Adrenal gland (tissue), 12 donors: ENCODE results near the gene B4GAT1. TPM values are rescaled to one million over a fixed set of nuclear protein-coding genes. Genes with fewer than 3 reads are reported as not detected.

Source experiments
- DNase-seq, 7 donors: peaks; one replicate each; pipeline ENCODE4 v3.0.0-alpha.2; 2019 to 2020
- H3K27ac ChIP-seq, 5 donors: fragments of 200-600 bp; sonication (generic) in 4 of 5; 1 replicate in 3 of 5; 2 replicates in 2 of 5; pipeline versions ENCODE4 v1.5.1 to v1.8.0; 2016 to 2020; ENCODE audit warnings: mild to moderate bottlenecking in 1 of 5
- H3K27me3 ChIP-seq: fragments of 200-600 bp; 2 replicates; pipeline ENCODE4 v1.8.0; 2021
- H3K36me3 ChIP-seq, 2 donors: fragments of 200-600 bp; replicated peaks in 1 of 2; 1 replicate in 1 of 2; 2 replicates in 1 of 2; pipeline versions ENCODE4 v1.5.1 to v1.8.0; 2018 to 2022
- H3K4me1 ChIP-seq, 2 donors: fragments of 200-600 bp; replicated peaks in 1 of 2; 1 replicate in 1 of 2; 2 replicates in 1 of 2; pipeline versions ENCODE4 v1.5.1 to v1.8.0; 2018 to 2021
- H3K4me3 ChIP-seq, 4 donors: fragments of 200-600 bp; sonication (generic) in 3 of 4; one replicate each; pipeline ENCODE4 v1.5.1; 2016 to 2018
- H3K9me3 ChIP-seq, 3 donors: fragments of 200-600 bp; sonication (generic) in 1 of 3; replicated peaks in 1 of 3; 1 replicate in 2 of 3; 2 replicates in 1 of 3; pipeline versions ENCODE4 v1.5.1 to v1.8.0; 2016 to 2021
- POLR2A ChIP-seq, 2 donors: fragments of 450-650 bp; IDR thresholded peaks; one replicate each; pipeline ENCODE4 v1.6.1; 2017; ENCODE audit warnings: antibody characterized with exemption in 2 of 2, mild to moderate bottlenecking in 2 of 2, moderate library complexity in 1 of 2
- WGBS, 4 donors: extraction: QIAGEN DNeasy Blood & Tissue Kit in 2 of 4; methylation state at CpG; one replicate each; pipeline versions ENCODE4 v1.1.5 to v1.1.7; 2013 to 2017; 5-methylcytosine and 5-hydroxymethylcytosine counted together
- intact Hi-C, 2 donors: fragments of 100-400 bp; cut with DNase I; formaldehyde crosslinking; loops; one replicate each; pipeline versions ENCODE4 v1.14.1 to v1.15.0; 2022 to 2023
- polyA plus RNA-seq, 3 donors: library from polyadenylated mRNA; stranded (reverse); fragments of 200-250 nt in 2 of 3; fragments of 350-450 nt in 1 of 3; fragmentation: Illumina TruSeq in 1 of 3; extraction: RNeasy Lipid Tissue Mini Kit (QIAGEN cat#74804) in 1 of 3; gene quantifications; one replicate each; pipeline ENCODE4 v1.2.3, GENCODE V29; 2013 to 2014
- total RNA-seq, 9 donors: library from RNA; depleted of rRNA in 4 of 9; stranded (reverse); fragments of >200 nt in 4 of 9; fragments of 120-200 nt in 1 of 9; fragmentation: NEBNext Ultra II Directional in 1 of 9; extraction: Animal tissue kit (Norgen Biotek cat#: 25700) in 1 of 9; gene quantifications; one replicate each; pipeline versions ENCODE4 v1.1.0 to v1.2.4, GENCODE V29; 2013 to 2023
- TF ChIP-seq, protein P1 (sequence below), 6 experiments: fragments of 450-650 bp in 4 of 6; fragments of 200-600 bp in 2 of 6; sonication (generic) in 1 of 6; IDR thresholded peaks; 1 replicate in 5 of 6; 2 replicates in 1 of 6; pipeline versions ENCODE4 v1.5.1 to v1.8.0; 2016 to 2021; ENCODE audit warnings: antibody characterized with exemption in 6 of 6, mild to moderate bottlenecking in 2 of 6, moderate library complexity in 1 of 6
- donor health status: healthy with polysubstance abuse.
- donor health status: Bipolar disorder and iron deficiency.
- donor health status: DM: yes; HTN: yes; CAD: no.
- donor health status: DM: no; HTN: no; CAD: no.
- donor health status: DM: no; HTN: no; CAD: no.
- donor health status: DM: yes; HTN: yes; CAD: no.

The B4GAT1 gene
- total and polyA plus RNA-seq, 12 donors: 20.8 to 115 (median 44.0) TPM

DNA sequence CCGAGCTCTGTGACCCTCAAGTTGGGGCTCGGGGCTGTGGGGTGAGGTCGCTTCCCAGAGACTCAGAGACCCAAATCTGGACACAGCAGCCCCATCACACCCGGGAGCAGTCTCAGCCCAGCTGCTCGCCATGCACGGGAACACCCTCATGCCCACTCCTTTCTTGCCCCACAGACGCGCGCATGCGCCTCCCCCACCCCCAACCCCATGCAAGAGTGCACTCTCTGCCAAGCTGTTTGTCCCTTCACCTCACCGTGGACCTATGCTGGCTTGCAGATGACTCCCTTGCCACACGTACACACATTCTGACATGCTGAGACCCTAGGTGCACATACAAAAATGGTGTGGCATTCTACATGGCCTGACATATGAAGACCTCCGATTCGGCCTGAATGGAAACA lies 30.1 kb downstream of the B4GAT1 start:
- no peak for DNase-seq
- H3K36me3 ChIP-seq: no peaks in the 10 kb centered on the region
- WGBS, 4 donors: 27 to 41% (median 38%) methylated on average over 13 to 14 of the region's 14 CpGs
- H3K4me1 ChIP-seq: peaks cover 6 to 18% of the 10 kb centered on the region in 2 donors
- H3K4me3 ChIP-seq: peak overlapping the region in 1 of 4 donors; percentile 37
- peak overlapping the region in 4 of 5 donors; percentile 39 to 91 (median 65) for H3K27ac ChIP-seq
- no peaks in the 10 kb centered on the region for H3K27me3 ChIP-seq
- TF ChIP-seq POLR2A (IDR thresholded peaks at IDR 0.05): no peak
- TF ChIP-seq, protein P1, sequence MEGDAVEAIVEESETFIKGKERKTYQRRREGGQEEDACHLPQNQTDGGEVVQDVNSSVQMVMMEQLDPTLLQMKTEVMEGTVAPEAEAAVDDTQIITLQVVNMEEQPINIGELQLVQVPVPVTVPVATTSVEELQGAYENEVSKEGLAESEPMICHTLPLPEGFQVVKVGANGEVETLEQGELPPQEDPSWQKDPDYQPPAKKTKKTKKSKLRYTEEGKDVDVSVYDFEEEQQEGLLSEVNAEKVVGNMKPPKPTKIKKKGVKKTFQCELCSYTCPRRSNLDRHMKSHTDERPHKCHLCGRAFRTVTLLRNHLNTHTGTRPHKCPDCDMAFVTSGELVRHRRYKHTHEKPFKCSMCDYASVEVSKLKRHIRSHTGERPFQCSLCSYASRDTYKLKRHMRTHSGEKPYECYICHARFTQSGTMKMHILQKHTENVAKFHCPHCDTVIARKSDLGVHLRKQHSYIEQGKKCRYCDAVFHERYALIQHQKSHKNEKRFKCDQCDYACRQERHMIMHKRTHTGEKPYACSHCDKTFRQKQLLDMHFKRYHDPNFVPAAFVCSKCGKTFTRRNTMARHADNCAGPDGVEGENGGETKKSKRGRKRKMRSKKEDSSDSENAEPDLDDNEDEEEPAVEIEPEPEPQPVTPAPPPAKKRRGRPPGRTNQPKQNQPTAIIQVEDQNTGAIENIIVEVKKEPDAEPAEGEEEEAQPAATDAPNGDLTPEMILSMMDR (IDR thresholded peaks at IDR 0.05): no peak
- H3K9me3 ChIP-seq: no peaks in the 10 kb centered on the region
- intact Hi-C loops: no loop called here

DNA sequence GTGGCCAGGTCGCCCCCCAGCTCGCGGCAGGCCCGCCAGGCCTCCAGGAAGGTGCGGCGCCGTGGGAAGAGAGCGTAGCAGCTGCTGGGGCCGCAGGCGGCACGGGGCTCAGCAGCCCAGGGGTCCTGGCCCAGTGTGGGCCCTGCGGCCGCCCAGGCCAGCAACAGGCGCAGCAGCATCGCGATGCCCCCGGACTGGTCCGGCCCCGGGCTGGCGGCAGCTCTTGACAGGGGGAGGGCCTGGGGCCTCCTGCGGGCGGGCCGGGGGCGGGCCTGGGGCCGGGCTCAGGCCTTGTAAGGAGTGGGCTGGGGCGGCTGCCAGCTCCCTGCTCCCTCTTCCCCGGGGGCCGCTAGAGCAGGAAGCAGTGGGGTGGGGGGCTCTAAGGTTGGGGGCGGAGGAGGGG lies 30.6 kb downstream of the B4GAT1 start, which contains the start of gene CD248:
CD248 (minus strand) TSS at position 196 of the 403 bp plus-strand sequence; CDS start at position 179, 17 bp downstream.
- DNase-seq: peak in 1 of 7 donors; percentile 45
- intact Hi-C loops: no loop called here
- no peak for TF ChIP-seq POLR2A (IDR thresholded peaks at IDR 0.05)
- TF ChIP-seq, protein P1 (IDR thresholded peaks at IDR 0.05): no peak

DNA sequence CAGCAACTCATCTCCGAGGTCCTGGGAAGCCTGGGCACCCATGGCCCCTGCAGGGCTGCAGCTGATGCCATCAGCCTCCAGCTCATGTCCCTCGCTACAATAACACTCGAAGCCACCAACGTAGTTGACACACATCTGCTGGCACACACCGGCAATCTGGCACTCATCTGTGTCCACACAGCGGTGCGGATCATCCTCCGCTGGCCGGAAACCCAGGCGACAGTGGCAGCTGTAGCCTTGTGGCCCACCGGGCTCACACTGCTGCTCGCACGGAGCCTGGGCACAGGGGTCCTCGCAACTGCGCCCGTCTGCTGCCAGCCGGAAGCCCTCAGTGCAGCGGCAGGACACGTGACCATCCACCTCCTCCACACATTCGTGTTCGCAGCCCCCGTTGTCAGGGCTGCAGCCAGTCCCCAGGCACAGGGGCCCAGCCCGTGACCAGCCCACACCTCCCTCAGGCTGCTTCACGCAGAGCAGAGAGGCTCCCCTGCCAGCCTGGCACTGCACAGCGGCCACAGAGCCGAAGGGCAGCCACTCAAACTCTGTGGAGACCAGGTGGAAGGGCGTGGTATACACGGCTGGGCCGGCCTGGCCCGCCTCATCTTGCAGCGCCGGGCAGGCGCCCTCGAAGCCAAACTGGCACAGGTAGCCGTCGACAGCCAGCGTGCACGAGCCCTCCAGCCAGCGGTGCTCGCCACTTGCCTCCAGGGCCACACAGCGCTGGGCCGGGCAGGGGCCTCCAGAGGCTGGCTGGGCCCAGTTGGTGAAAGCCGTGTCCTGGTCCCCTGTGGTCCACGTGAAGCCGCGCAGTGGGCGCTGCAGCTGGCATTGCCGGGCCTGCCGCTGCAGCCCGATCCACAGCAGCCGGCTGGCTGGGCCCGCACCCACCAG lies 31.3 kb downstream of the B4GAT1 start:
- no peak for DNase-seq
- Histone ChIP-seq H3K27ac (peak overlapping the region in 2 of 5 donors; percentile 75 to 91), H3K4me1 (peaks cover 6 to 18% of the 10 kb centered on the region in 2 donors), H3K4me3 (peak overlapping the region in 1 of 4 donors; percentile 37), H3K9me3 (no peaks in the 10 kb centered on the region), H3K36me3 (no peaks in the 10 kb centered on the region), H3K27me3 (no peaks in the 10 kb centered on the region)
- no peak for TF ChIP-seq POLR2A (IDR thresholded peaks at IDR 0.05)
- TF ChIP-seq, protein P1 (IDR thresholded peaks at IDR 0.05): no peak
- intact Hi-C loops: no loop called here
- WGBS, 4 donors: 63 to 85% (median 71%) methylated on average over 10 to 52 of the region's 52 CpGs

More for the DNA sequence above, 30.6 kb downstream of the B4GAT1 start, which contains the start of gene CD248:
- Histone ChIP-seq H3K36me3 (no peaks in the 10 kb centered on the region), H3K27me3 (no peaks in the 10 kb centered on the region), H3K9me3 (no peaks in the 10 kb centered on the region), H3K4me3 (peak within 1 kb of the TSS in 1 of 4 donors; percentile 37), H3K4me1 (peaks cover 6 to 18% of the 10 kb centered on the region in 2 donors), H3K27ac (peak within 1 kb of the TSS in 4 of 5 donors; percentile 39 to 91 (median 65))
- WGBS, 4 donors: 23 to 31% (median 29%) methylated on average over 7 to 29 of the region's 29 CpGs; no CpG with 5 or more reads in 1 of the 4 donors

DNA sequence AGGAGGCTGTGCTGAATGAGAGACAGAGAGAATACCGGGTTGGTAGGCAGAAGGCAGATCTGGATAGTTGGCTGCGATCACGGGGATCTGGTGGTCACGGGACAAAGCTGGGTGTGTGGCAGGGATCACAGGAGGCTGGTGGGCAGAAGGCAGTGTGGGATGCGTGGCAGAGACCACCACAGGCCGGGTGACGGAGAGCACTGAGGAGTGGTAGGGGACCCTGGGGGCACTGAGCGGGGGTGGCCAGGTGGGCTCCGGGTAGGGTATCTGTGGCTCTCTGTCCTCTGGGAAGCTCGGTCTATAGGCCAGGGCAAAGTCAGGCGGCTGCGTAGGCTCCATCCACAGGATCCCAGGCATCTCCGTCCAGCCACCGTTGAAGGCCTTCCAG lies 31.9 kb downstream of the B4GAT1 start:
- H3K27ac ChIP-seq: peak overlapping the region in 2 of 5 donors; percentile 75 to 91
- intact Hi-C loops: no loop called here

More for the DNA sequence above, 31.9 kb downstream of the B4GAT1 start:
- Histone ChIP-seq H3K27me3 (no peaks in the 10 kb centered on the region), H3K4me3 (peak overlapping the region in 1 of 4 donors; percentile 37), H3K36me3 (no peaks in the 10 kb centered on the region), H3K4me1 (peaks cover 6 to 18% of the 10 kb centered on the region in 2 donors), H3K9me3 (no peaks in the 10 kb centered on the region)
- TF ChIP-seq, protein P1 (IDR thresholded peaks at IDR 0.05): no peak
- TF ChIP-seq POLR2A (IDR thresholded peaks at IDR 0.05): no peak
- 65 to 78% (median 76%) methylated on average over 11 to 14 of the region's 14 CpGs for WGBS, 4 donors
- DNase-seq: no peak
